ENCODE results near the gene STX7. TPM values are rescaled to one million over a fixed set of nuclear protein-coding genes. Genes with fewer than 3 reads are reported as not detected.

Gene STX7
- polyA plus RNA-seq, 3 donors = 49.7 to 85.1 (median 81.7) TPM

DNA sequence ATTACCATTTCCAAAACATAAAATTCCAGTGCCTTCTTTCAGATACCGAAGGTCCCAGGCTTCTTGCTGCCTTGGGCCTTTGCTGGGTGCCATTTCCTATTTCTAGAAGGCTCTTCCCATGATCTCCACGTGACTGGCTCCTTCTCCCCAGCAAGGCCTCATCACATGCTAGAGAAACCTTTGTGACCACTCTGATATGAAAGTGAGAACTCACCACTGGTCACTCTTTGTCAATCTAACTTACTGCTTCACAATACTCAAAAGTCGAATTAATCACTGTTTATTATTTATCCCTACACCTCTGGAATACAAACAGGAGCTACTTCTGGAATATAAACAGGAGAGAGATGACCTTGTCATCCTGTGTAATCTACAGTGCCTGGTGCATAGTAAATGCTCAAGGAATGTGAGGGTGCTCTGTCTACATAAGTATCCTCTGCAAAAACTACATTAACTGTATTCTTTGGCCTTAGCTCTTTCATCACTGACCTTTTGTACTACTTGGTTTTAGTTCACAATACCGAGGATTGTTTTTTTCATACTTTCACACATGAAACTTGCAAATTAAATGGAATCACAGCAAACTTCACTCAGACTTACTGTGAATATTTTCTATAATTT lies 1.6 kb downstream of the STX7 start:
- intact Hi-C loops (cut with micrococcal nuclease) = loop anchor here (5.0 to 10.0 kb wide), 2 partner anchors 153 to 301 kb away; partner anchors contain the start of gene RPS12 (in 1 of the 2)
- H3K27ac Mint-ChIP-seq = peak overlapping the region; percentile 79 to 93 (median 86)
- peaks cover 7 to 24% of the 10 kb centered on the region in 2 donors for H3K36me3 ChIP-seq (replicated peaks in 1 of 2; ENCODE audit: control insufficient read depth in 1 of 2, insufficient read depth in 2 of 2, low read length in 2 of 2)
- no peaks in the 10 kb centered on the region for H3K9me3 ChIP-seq (replicated peaks in 1 of 2; ENCODE audit: control insufficient read depth in 1 of 2, insufficient read depth in 1 of 2, low read length in 2 of 2)
- H2AFZ ChIP-seq (ENCODE audit: insufficient read depth, low read depth, low read length, poor library complexity, severe bottlenecking) = no peak overlapping the region
- H3K36me3 Mint-ChIP-seq = peaks cover 19 to 22% of the 10 kb centered on the region in 2 donors
- peaks cover 33 to 42% of the 10 kb centered on the region in 2 donors for H3K4me1 ChIP-seq (ENCODE audit: control insufficient read depth in 1 of 2, insufficient read depth in 2 of 2, low read length in 2 of 2)
- peak; percentile 33 to 68 (median 45) for DNase-seq
- H3K79me2 ChIP-seq (ENCODE audit: insufficient read depth, low read length) = peaks cover 67% of the 10 kb centered on the region
- H3K27ac ChIP-seq (ENCODE audit: low read depth in 1 of 2, low read length in 2 of 2) = peak overlapping the region; percentile 45 to 85
- peak overlapping the region; percentile 87 for H3K4me2 ChIP-seq (replicated peaks; ENCODE audit: extremely low read depth, low read length, poor library complexity, severe bottlenecking)
- peak overlapping the region; percentile 88 for H3K9ac ChIP-seq (ENCODE audit: insufficient read depth, low read length, poor library complexity, severe bottlenecking)
- peak overlapping the region; percentile 52 to 90 for H3K4me3 Mint-ChIP-seq
- no peaks in the 10 kb centered on the region for H3K9me3 Mint-ChIP-seq
- TF ChIP-seq, protein P1, sequence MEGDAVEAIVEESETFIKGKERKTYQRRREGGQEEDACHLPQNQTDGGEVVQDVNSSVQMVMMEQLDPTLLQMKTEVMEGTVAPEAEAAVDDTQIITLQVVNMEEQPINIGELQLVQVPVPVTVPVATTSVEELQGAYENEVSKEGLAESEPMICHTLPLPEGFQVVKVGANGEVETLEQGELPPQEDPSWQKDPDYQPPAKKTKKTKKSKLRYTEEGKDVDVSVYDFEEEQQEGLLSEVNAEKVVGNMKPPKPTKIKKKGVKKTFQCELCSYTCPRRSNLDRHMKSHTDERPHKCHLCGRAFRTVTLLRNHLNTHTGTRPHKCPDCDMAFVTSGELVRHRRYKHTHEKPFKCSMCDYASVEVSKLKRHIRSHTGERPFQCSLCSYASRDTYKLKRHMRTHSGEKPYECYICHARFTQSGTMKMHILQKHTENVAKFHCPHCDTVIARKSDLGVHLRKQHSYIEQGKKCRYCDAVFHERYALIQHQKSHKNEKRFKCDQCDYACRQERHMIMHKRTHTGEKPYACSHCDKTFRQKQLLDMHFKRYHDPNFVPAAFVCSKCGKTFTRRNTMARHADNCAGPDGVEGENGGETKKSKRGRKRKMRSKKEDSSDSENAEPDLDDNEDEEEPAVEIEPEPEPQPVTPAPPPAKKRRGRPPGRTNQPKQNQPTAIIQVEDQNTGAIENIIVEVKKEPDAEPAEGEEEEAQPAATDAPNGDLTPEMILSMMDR (IDR thresholded peaks at IDR 0.05) = no peak
- WGBS (ENCODE audit: insufficient coverage) = 29% methylated on average over 2 of the region's 4 CpGs
- H3K4me3 ChIP-seq (replicated peaks in 1 of 3; ENCODE audit: low read depth in 2 of 3, low read length in 3 of 3) = peak overlapping the region; percentile 81 to 92 (median 84)
- peaks cover 59% of the 10 kb centered on the region for H4K20me1 ChIP-seq (ENCODE audit: insufficient read depth, low read length)
- no peaks in the 10 kb centered on the region for H3K27me3 ChIP-seq (ENCODE audit: control insufficient read depth in 2 of 2, insufficient read depth in 2 of 2, low read length in 2 of 2)
- peaks cover 0 to 2% (median 0%) of the 10 kb centered on the region in 3 donors for H3K27me3 Mint-ChIP-seq (ENCODE audit: low read depth in 3 of 3)
- H3K4me1 Mint-ChIP-seq = peaks cover 58% of the 10 kb centered on the region

DNA sequence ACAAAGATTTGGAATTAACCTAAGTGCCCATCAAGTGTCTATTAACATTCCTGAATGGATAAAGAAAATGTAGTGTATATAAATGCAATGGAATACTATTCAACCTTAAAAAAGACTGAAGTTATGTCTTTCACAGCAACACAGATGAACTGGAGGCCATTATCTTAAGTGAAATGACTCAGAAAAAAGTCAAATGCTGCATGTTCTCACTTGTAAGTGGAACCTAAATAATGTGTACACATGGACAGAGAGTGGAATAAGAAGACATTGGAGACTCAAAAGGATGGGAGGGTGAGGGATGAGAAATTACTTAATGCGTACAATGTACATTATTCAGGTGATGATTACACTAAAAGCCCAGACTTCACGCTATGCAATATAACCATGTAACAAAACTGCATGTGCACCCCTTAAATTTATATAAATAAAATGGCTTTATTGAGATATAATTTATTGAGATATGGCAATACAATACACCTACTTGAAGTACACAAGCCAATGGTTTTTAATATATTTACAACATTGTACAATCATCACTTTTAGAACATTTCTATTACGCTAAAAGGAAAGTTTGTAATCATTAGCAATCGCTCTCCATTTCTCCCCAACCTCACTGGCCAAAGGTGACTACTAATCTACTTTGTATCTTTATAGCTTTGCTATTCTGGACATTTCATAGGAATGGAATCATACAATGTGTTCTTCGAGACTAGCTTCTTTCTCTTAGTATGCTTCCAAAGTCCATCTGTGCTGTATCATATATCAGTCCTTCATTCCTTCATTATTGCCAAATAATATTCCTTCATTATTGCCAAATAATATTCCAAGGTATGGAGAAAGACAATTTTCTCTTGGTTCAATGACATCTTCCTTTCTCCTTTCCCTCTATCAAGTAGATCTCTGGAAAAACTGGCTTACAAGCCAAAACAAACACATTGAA lies 5.8 kb downstream of the STX7 start:
- H3K4me1 ChIP-seq (ENCODE audit: control insufficient read depth in 1 of 2, insufficient read depth in 2 of 2, low read length in 2 of 2) = peaks cover 17 to 24% of the 10 kb centered on the region in 2 donors
- peaks cover 25 to 56% of the 10 kb centered on the region in 2 donors for H3K36me3 ChIP-seq (replicated peaks in 1 of 2; ENCODE audit: control insufficient read depth in 1 of 2, insufficient read depth in 2 of 2, low read length in 2 of 2)

More for the DNA sequence above, 5.8 kb downstream of the STX7 start:
- TF ChIP-seq, protein P1 (IDR thresholded peaks at IDR 0.05) = no peak
- Mint-ChIP-seq H3K9me3 (no peaks in the 10 kb centered on the region), H3K27ac (peak overlapping the region in 2 of 7 donors; percentile 0 to 44), H3K4me1 (peaks cover 64% of the 10 kb centered on the region), H3K36me3 (peaks cover 34 to 45% of the 10 kb centered on the region in 2 donors), H3K27me3 (ENCODE audit: low read depth in 3 of 3) (no peaks in the 10 kb centered on the region), H3K4me3 (no peak overlapping the region)
- no peaks in the 10 kb centered on the region for H3K27me3 ChIP-seq (ENCODE audit: control insufficient read depth in 2 of 2, insufficient read depth in 2 of 2, low read length in 2 of 2)
- H3K9me3 ChIP-seq (replicated peaks in 1 of 2; ENCODE audit: control insufficient read depth in 1 of 2, insufficient read depth in 1 of 2, low read length in 2 of 2) = no peaks in the 10 kb centered on the region
- no CpG with 5 or more reads among the region's 5 CpGs for WGBS (ENCODE audit: insufficient coverage)
- H3K4me2 ChIP-seq (replicated peaks; ENCODE audit: extremely low read depth, low read length, poor library complexity, severe bottlenecking) = no peak overlapping the region
- H3K27ac ChIP-seq (ENCODE audit: low read depth in 1 of 2, low read length in 2 of 2) = peak overlapping the region in 1 of 2 donors; percentile 32
- peaks cover 100% of the 10 kb centered on the region for H3K79me2 ChIP-seq (ENCODE audit: insufficient read depth, low read length)
- intact Hi-C loops (cut with micrococcal nuclease) = no loop called here
- no peak overlapping the region for H3K4me3 ChIP-seq (replicated peaks in 1 of 3; ENCODE audit: low read depth in 2 of 3, low read length in 3 of 3)
- H3K9ac ChIP-seq (ENCODE audit: insufficient read depth, low read length, poor library complexity, severe bottlenecking) = no peak overlapping the region
- no peak overlapping the region for H2AFZ ChIP-seq (ENCODE audit: insufficient read depth, low read depth, low read length, poor library complexity, severe bottlenecking)
- H4K20me1 ChIP-seq (ENCODE audit: insufficient read depth, low read length) = peaks cover 100% of the 10 kb centered on the region
- DNase-seq = no peak

All from CD14-positive monocyte (primary cell).